ENCODE results near the gene MEIS3.

Gene MEIS3

GRCh38 chr19:47419030-47419783 is at the start of gene MEIS3:
Gene MEIS3, minus strand, starts transcription at chr19:47419527. Its CDS starts 446 bp downstream, at chr19:47419081.
- DNase-seq, result no peak

- no peak for DNase-seq
Measured at GRCh38 chr19:47467914-47468313, 48.6 kb upstream of the MEIS3 start.

- DNase-seq, result no peak
Measured at GRCh38 chr19:47465957-47466356, 46.6 kb upstream of the MEIS3 start.

GRCh38 chr19:47464675-47465419 is 45.5 kb upstream of the MEIS3 start:
- no peak for DNase-seq

GRCh38 chr19:47461876-47462275 is 42.5 kb upstream of the MEIS3 start:
- no peak for DNase-seq

- DNase-seq, result no peak
Measured at GRCh38 chr19:47459477-47459876, 40.1 kb upstream of the MEIS3 start.

GRCh38 chr19:47458672-47459071 is 39.3 kb upstream of the MEIS3 start:
- DNase-seq, result no peak

- no peak for DNase-seq
Measured at GRCh38 chr19:47456721-47457474, 37.6 kb upstream of the MEIS3 start.

- DNase-seq, result no peak
Measured at GRCh38 chr19:47450478-47450877, 31.2 kb upstream of the MEIS3 start.

GRCh38 chr19:47448360-47448727 is 29.0 kb upstream of the MEIS3 start:
- DNase-seq, result no peak

GRCh38 chr19:47447470-47448359 is 28.4 kb upstream of the MEIS3 start:
- DNase-seq, result no peak

- no peak for DNase-seq
Measured at GRCh38 chr19:47446534-47447469, 27.5 kb upstream of the MEIS3 start.

GRCh38 chr19:47445937-47446402 is 26.6 kb upstream of the MEIS3 start:
- DNase-seq, result peak; percentile 80

- no peak for DNase-seq
Measured at GRCh38 chr19:47445527-47445926, 26.2 kb upstream of the MEIS3 start.

GRCh38 chr19:47444388-47444821 is 25.1 kb upstream of the MEIS3 start:
- no peak for DNase-seq

- no peak for DNase-seq
Measured at GRCh38 chr19:47443331-47443730, 24.0 kb upstream of the MEIS3 start.

- no peak for DNase-seq
Measured at GRCh38 chr19:47438793-47439220, 19.5 kb upstream of the MEIS3 start.

GRCh38 chr19:47437500-47437899 is 18.2 kb upstream of the MEIS3 start:
- DNase-seq, result no peak

GRCh38 chr19:47436712-47437401 is 17.5 kb upstream of the MEIS3 start:
- peak; percentile 79 for DNase-seq

GRCh38 chr19:47435883-47436417 is 16.6 kb upstream of the MEIS3 start:
- DNase-seq, result no peak

Data from activated CD4-positive, alpha-beta T cell treated with anti-CD3 and anti-CD28 coated beads for 1 hour (primary cell).